ENCODE data around the gene ATM.
A peak's percentile ranks its signal among the peaks of the same experiment; 100 is the strongest.

ATM gene

GRCh38 chr11:108213784-108214183, 9.1 kb upstream of the ATM start:
- peak overlapping the region; percentile 13 for H3K27ac Mint-ChIP-seq

GRCh38 chr11:108216988-108217387, 5.9 kb upstream of the ATM start:
- Mint-ChIP-seq H3K4me3 (no peak overlapping the region), H3K27ac (no peak overlapping the region), H3K4me1 (ENCODE audit: low read depth) (peaks cover 71% of the 10 kb centered on the region), H3K27me3 (no peaks in the 10 kb centered on the region), H3K9me3 (no peaks in the 10 kb centered on the region), H3K36me3 (ENCODE audit: low read depth) (peaks cover 57% of the 10 kb centered on the region)

More at GRCh38 chr11:108213784-108214183, 9.1 kb upstream of the ATM start:
- Mint-ChIP-seq H3K9me3 (no peaks in the 10 kb centered on the region), H3K4me1 (ENCODE audit: low read depth) (peaks cover 68% of the 10 kb centered on the region), H3K36me3 (ENCODE audit: low read depth) (peaks cover 70% of the 10 kb centered on the region), H3K27me3 (no peaks in the 10 kb centered on the region), H3K4me3 (no peak overlapping the region)

- Mint-ChIP-seq H3K4me1 (ENCODE audit: low read depth) (peaks cover 70% of the 10 kb centered on the region), H3K27me3 (no peaks in the 10 kb centered on the region), H3K36me3 (ENCODE audit: low read depth) (peaks cover 45% of the 10 kb centered on the region), H3K4me3 (peak overlapping the region; percentile 59), H3K27ac (peak overlapping the region; percentile 75), H3K9me3 (no peaks in the 10 kb centered on the region)
Measured at GRCh38 chr11:108218455-108218854, 4.4 kb upstream of the ATM start.

GRCh38 chr11:108218912-108219783, 3.7 kb upstream of the ATM start:
- H3K9me3 Mint-ChIP-seq, result no peaks in the 10 kb centered on the region
- peaks cover 63% of the 10 kb centered on the region for H3K4me1 Mint-ChIP-seq (ENCODE audit: low read depth)
- H3K36me3 Mint-ChIP-seq (ENCODE audit: low read depth), result peaks cover 39% of the 10 kb centered on the region
- H3K4me3 Mint-ChIP-seq, result peak overlapping the region; percentile 59
- H3K27me3 Mint-ChIP-seq, result no peaks in the 10 kb centered on the region
- H3K27ac Mint-ChIP-seq, result peak overlapping the region; percentile 70

GRCh38 chr11:108220721-108221336, 2.0 kb upstream of the ATM start:
- peaks cover 24% of the 10 kb centered on the region for H3K36me3 Mint-ChIP-seq (ENCODE audit: low read depth)
- no peaks in the 10 kb centered on the region for H3K27me3 Mint-ChIP-seq
- H3K4me3 Mint-ChIP-seq, result no peak overlapping the region
- H3K4me1 Mint-ChIP-seq (ENCODE audit: low read depth), result peaks cover 49% of the 10 kb centered on the region
- H3K9me3 Mint-ChIP-seq, result no peaks in the 10 kb centered on the region
- H3K27ac Mint-ChIP-seq, result no peak overlapping the region

GRCh38 chr11:108221371-108221770, 1.5 kb upstream of the ATM start:
- Mint-ChIP-seq H3K36me3 (ENCODE audit: low read depth) (peaks cover 22% of the 10 kb centered on the region), H3K27ac (no peak overlapping the region), H3K9me3 (no peaks in the 10 kb centered on the region), H3K27me3 (no peaks in the 10 kb centered on the region), H3K4me3 (no peak overlapping the region), H3K4me1 (ENCODE audit: low read depth) (peaks cover 43% of the 10 kb centered on the region)

- Mint-ChIP-seq H3K9me3 (no peaks in the 10 kb centered on the region), H3K27ac (no peak overlapping the region), H3K4me1 (ENCODE audit: low read depth) (peaks cover 37% of the 10 kb centered on the region), H3K27me3 (no peaks in the 10 kb centered on the region), H3K4me3 (no peak overlapping the region), H3K36me3 (ENCODE audit: low read depth) (peaks cover 27% of the 10 kb centered on the region)
Measured at GRCh38 chr11:108221911-108222573, 825 bp upstream of the ATM start.

GRCh38 chr11:108223348-108224149, 682 bp downstream of the ATM start:
- Mint-ChIP-seq H3K4me1 (ENCODE audit: low read depth) (peaks cover 33% of the 10 kb centered on the region), H3K9me3 (no peaks in the 10 kb centered on the region), H3K27me3 (no peaks in the 10 kb centered on the region), H3K27ac (no peak overlapping the region), H3K36me3 (ENCODE audit: low read depth) (peaks cover 37% of the 10 kb centered on the region), H3K4me3 (no peak overlapping the region)

GRCh38 chr11:108224366-108224765, 1.5 kb downstream of the ATM start:
- Mint-ChIP-seq H3K27ac (no peak overlapping the region), H3K9me3 (no peaks in the 10 kb centered on the region), H3K4me1 (ENCODE audit: low read depth) (peaks cover 33% of the 10 kb centered on the region)

GRCh38 chr11:108224911-108225786, 2.3 kb downstream of the ATM start:
- H3K36me3 Mint-ChIP-seq (ENCODE audit: low read depth), result peaks cover 39% of the 10 kb centered on the region
- H3K27me3 Mint-ChIP-seq, result no peaks in the 10 kb centered on the region
- peaks cover 33% of the 10 kb centered on the region for H3K4me1 Mint-ChIP-seq (ENCODE audit: low read depth)
- H3K4me3 Mint-ChIP-seq, result no peak overlapping the region
- H3K9me3 Mint-ChIP-seq, result no peaks in the 10 kb centered on the region
- no peak overlapping the region for H3K27ac Mint-ChIP-seq

More at GRCh38 chr11:108224366-108224765, 1.5 kb downstream of the ATM start:
- Mint-ChIP-seq H3K36me3 (ENCODE audit: low read depth) (peaks cover 37% of the 10 kb centered on the region), H3K27me3 (no peaks in the 10 kb centered on the region), H3K4me3 (no peak overlapping the region)

GRCh38 chr11:108226036-108226435, 3.2 kb downstream of the ATM start:
- Mint-ChIP-seq H3K27me3 (no peaks in the 10 kb centered on the region), H3K4me3 (no peak overlapping the region), H3K9me3 (no peaks in the 10 kb centered on the region), H3K4me1 (ENCODE audit: low read depth) (peaks cover 34% of the 10 kb centered on the region), H3K36me3 (ENCODE audit: low read depth) (peaks cover 41% of the 10 kb centered on the region), H3K27ac (peak overlapping the region; percentile 94)

GRCh38 chr11:108228251-108228650, 5.4 kb downstream of the ATM start:
- Mint-ChIP-seq H3K4me1 (ENCODE audit: low read depth) (peaks cover 53% of the 10 kb centered on the region), H3K4me3 (no peak overlapping the region), H3K9me3 (no peaks in the 10 kb centered on the region), H3K36me3 (ENCODE audit: low read depth) (peaks cover 59% of the 10 kb centered on the region), H3K27me3 (no peaks in the 10 kb centered on the region), H3K27ac (peak overlapping the region; percentile 90)

GRCh38 chr11:108233277-108233945, 10.5 kb downstream of the ATM start:
- Mint-ChIP-seq H3K36me3 (ENCODE audit: low read depth) (peaks cover 69% of the 10 kb centered on the region), H3K4me1 (ENCODE audit: low read depth) (peaks cover 91% of the 10 kb centered on the region), H3K27ac (peak overlapping the region; percentile 53), H3K27me3 (no peaks in the 10 kb centered on the region), H3K4me3 (no peak overlapping the region), H3K9me3 (no peaks in the 10 kb centered on the region)
